ENCODE data around the gene MAP3K15.

Gene MAP3K15

GRCh38 chrX:19392703-19393102 lies 122.6 kb downstream of the MAP3K15 start:
- no peak for TF ChIP-seq CTCF (IDR thresholded peaks at IDR 0.05)
- Histone ChIP-seq H3K4me3 (ENCODE audit: low read depth, low read length) (no peak overlapping the region), H3K79me2 (no peaks in the 10 kb centered on the region), H3K9me3 (ENCODE audit: control insufficient read depth, low read length) (no peaks in the 10 kb centered on the region), H3K36me3 (ENCODE audit: control insufficient read depth, insufficient read depth, low read length) (no peaks in the 10 kb centered on the region), H2AFZ (no peak overlapping the region), H3K27me3 (ENCODE audit: control insufficient read depth, insufficient read depth, low read length) (no peaks in the 10 kb centered on the region), H3K4me2 (ENCODE audit: low read length) (no peak overlapping the region), H3K27ac (no peak overlapping the region), H3K9ac (no peak overlapping the region), H3K4me1 (no peaks in the 10 kb centered on the region)

GRCh38 chrX:19392078-19392477 lies 123.2 kb downstream of the MAP3K15 start:
- Histone ChIP-seq H3K27ac (no peak overlapping the region), H3K27me3 (ENCODE audit: control insufficient read depth, insufficient read depth, low read length) (no peaks in the 10 kb centered on the region), H3K9me3 (ENCODE audit: control insufficient read depth, low read length) (no peaks in the 10 kb centered on the region), H2AFZ (no peak overlapping the region), H3K4me1 (no peaks in the 10 kb centered on the region), H3K79me2 (no peaks in the 10 kb centered on the region), H3K36me3 (ENCODE audit: control insufficient read depth, insufficient read depth, low read length) (no peaks in the 10 kb centered on the region), H3K4me3 (ENCODE audit: low read depth, low read length) (no peak overlapping the region), H3K4me2 (ENCODE audit: low read length) (no peak overlapping the region), H3K9ac (no peak overlapping the region)
- TF ChIP-seq CTCF (IDR thresholded peaks at IDR 0.05) = no peak

DNA sequence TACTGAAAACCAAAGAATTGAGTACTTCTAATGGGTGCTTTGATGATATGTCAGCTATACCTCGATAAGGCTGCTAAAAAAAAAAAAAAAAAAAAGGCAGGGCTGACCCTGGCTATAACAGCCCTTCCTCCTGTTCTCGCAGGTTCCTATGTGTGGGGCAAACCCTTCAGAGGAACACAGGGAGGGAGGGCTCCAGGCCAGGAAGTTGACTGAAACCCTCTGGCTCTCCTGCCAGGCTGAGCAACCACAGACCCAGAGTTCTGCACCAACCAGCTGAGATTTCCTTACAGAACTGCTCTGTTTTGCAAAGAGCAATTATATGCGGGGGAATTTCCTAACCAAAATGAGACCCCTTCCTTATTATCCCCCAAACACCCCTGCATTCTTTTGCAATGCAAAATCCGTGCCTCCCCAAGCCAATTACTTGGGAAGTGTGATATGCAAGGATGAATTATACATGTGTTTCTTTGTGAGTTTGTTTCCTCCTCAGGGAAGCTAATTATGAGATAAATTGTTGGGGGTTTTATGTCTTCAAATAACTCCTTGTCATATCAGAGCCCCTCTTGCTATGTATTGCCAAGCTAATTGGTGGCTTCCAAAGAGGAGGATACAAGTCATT lies 126.0 kb downstream of the MAP3K15 start:
- Histone ChIP-seq H3K36me3 (ENCODE audit: control insufficient read depth, insufficient read depth, low read length) (no peaks in the 10 kb centered on the region), H3K4me2 (ENCODE audit: low read length) (no peak overlapping the region), H2AFZ (no peak overlapping the region), H3K27ac (no peak overlapping the region), H3K4me1 (no peaks in the 10 kb centered on the region), H3K27me3 (ENCODE audit: control insufficient read depth, insufficient read depth, low read length) (no peaks in the 10 kb centered on the region), H3K4me3 (ENCODE audit: low read depth, low read length) (no peak overlapping the region), H3K9ac (no peak overlapping the region), H3K79me2 (no peaks in the 10 kb centered on the region), H3K9me3 (ENCODE audit: control insufficient read depth, low read length) (no peaks in the 10 kb centered on the region)
- TF ChIP-seq CTCF (IDR thresholded peaks at IDR 0.05) = no peak

DNA sequence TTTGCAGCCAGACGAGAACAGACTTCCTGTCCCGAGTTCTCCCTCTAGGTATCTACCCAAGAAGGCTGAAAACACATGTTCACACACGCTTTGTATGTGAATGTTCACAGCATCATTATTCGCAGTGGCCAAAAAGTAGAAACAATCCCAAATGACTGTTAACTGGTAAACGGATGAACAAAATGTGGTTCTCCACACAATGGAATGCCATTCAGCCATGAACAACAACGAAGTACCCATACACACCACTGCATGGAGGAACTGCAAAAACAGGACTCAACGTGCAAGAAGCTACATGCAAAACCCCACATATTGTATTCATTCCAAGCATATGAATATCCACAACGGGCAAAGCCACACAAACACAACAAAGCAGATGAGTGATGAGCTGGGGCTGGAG lies 126.6 kb downstream of the MAP3K15 start:
- Histone ChIP-seq H3K9ac (no peak overlapping the region), H3K4me2 (ENCODE audit: low read length) (no peak overlapping the region), H3K36me3 (ENCODE audit: control insufficient read depth, insufficient read depth, low read length) (no peaks in the 10 kb centered on the region), H3K27me3 (ENCODE audit: control insufficient read depth, insufficient read depth, low read length) (no peaks in the 10 kb centered on the region), H3K9me3 (ENCODE audit: control insufficient read depth, low read length) (no peaks in the 10 kb centered on the region), H3K79me2 (no peaks in the 10 kb centered on the region), H3K4me1 (no peaks in the 10 kb centered on the region), H3K27ac (no peak overlapping the region), H3K4me3 (ENCODE audit: low read depth, low read length) (no peak overlapping the region), H2AFZ (no peak overlapping the region)
- no peak for TF ChIP-seq CTCF (IDR thresholded peaks at IDR 0.05)

- H3K27me3 ChIP-seq (ENCODE audit: control insufficient read depth, insufficient read depth, low read length) = no peaks in the 10 kb centered on the region
- H3K79me2 ChIP-seq = no peaks in the 10 kb centered on the region
- H3K27ac ChIP-seq = no peak overlapping the region
- no peak overlapping the region for H3K9ac ChIP-seq
- H2AFZ ChIP-seq = no peak overlapping the region
- H3K9me3 ChIP-seq (ENCODE audit: control insufficient read depth, low read length) = no peaks in the 10 kb centered on the region
- no peaks in the 10 kb centered on the region for H3K4me1 ChIP-seq
- H3K4me2 ChIP-seq (ENCODE audit: low read length) = no peak overlapping the region
- no peak overlapping the region for H3K4me3 ChIP-seq (ENCODE audit: low read depth, low read length)
- no peaks in the 10 kb centered on the region for H3K36me3 ChIP-seq (ENCODE audit: control insufficient read depth, insufficient read depth, low read length)
- no peak for TF ChIP-seq CTCF (IDR thresholded peaks at IDR 0.05)
Observed at GRCh38 chrX:19388064-19388679, 127.1 kb downstream of the MAP3K15 start.

Data from parathyroid adenoma (tissue), 2 donors.